Muscle of back (tissue), 11 donors: ENCODE results near the gene ZNF750. TPM values are rescaled to one million over a fixed set of nuclear protein-coding genes. Genes with fewer than 3 reads are reported as not detected.

Experiments used
- DNase-seq, 3 donors: peaks; one replicate each; pipeline versions ENCODE4 v3.0.0 to v3.0.0-alpha.2; 2013
- polyA plus RNA-seq, 10 donors: library from polyadenylated mRNA; unstranded; fragments of 120-200 nt; gene quantifications; one replicate each; pipeline ENCODE4 v1.2.1, GENCODE V29; 2013; ENCODE audit not compliant: insufficient read length in 10 of 10

ZNF750 gene
- polyA plus RNA-seq, 10 donors, result 0.17 to 8.7 (median 0.28) TPM

DNA sequence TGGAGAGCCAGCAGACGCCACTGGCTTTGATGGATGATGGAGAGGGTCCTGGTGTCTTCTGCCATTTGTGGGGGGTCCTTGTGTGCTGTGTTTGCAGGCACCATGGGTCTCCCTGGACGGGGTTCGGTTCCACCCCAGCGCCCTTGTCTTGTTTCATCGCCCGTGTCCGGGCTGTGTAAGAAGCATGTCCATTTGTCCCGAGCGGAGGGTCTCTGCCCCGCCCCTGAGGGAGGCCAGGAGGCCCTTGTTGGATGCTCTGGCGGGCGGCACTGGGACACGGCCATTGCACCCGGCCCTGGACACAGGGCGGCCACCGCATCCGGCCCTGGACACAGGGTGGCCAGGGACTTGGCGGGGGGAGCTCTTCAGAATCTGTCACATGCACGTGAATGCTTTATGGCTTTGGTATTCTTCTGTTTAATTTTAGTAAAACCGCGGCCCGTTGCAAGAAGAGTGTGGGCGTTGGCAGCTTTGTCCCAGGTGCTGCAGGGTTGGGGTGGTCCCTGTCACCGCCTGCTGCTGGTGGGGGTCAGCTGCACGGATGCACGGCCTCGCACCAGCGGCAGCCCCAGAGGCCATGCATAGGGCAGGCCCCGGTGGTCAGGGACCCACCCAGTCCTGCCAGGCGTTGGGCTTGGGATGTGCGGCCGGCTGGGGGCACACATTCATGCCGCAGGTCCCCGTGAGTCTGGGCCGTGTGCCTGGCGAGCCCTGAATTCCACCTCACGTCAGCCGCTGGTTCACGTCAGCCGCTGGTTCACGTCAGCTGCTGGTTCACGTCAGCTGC is 21.0 kb upstream of the ZNF750 start:
- no peak for DNase-seq

DNA sequence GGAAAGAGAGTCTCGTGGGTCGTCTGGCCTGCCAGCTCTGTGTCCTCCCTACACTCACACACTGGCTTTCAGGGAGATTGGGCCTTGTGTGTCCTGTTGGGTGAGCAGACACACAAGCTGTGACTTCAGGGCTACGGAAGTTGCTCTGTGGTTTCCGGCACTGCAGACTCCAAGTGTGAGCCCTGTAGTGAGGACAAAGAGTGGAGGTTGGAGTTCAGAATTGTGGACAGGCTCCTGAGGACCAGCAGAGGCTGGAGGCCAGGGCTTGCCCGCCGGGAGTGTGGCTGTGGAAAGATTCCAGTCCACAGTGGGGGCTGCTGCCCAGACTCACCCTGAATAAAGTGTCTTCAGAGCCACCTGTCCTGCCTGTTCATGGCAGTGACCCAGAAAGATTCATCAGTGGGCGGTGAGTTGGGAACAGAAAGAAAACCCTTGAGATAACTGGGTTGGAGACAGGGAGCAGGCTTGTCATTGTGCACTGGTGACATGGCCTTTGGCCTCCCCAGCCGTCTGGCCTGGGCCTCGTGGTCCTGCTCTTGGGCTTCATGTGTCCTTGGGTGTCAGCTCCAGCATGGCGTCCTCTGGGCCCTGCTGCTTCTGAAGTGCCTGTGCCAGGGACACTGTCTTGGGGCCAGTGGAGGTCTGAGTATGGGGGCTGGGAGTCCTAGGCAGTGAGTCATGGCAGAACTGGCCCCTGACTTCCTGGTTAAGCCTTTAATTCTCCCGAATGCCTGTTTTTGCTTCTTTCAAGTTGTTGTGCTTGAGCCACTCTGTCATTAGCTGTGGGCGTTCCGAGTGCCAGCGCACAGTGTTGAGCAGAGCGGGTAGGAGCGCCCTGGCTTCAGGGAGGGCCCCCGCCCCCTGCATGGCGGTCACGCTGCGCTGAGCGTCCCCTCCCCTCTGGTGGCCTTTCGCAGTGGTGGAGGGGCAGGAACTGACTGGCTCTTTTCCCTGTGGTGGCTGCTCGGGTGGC is 19.9 kb upstream of the ZNF750 start:
- DNase-seq, result peak in 1 of 3 donors; percentile 46

DNA sequence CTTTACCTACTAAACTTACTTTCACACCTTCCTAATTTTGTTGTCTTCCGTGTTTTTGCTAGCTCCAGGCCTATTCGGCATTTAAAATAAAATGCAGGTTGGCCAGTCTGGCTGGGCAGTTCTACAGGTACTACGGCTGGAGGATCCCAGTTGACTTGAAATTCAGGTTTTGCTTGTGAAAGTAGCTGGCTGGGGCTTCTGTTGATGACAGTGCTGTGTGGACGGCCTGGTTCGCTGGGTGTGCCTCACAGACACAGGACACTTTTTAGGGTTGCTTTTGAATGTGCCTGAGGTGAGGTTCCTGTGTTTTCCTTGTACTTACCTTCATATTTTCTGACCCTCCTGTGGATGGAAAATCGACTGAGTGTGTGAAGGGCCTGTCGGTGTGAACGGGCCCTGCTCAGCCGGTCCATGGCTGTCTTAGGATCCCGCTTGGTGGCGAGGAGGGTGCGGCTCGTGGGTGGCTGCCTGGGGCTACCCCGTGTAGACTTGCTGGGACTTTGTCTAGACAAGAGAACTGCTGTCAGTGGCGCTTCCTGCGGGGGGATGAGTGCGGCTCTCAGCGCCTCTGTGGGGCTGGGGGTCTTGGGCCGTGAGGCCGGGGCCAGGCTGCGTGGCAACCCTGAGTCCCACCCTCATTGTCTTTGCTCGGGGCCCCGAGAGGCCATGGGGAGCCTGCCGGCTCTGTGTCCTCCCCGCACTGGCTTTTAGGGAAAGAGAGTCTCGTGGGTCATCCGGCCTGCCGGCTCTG is 18.7 kb upstream of the ZNF750 start:
- no peak for DNase-seq

- no peak for DNase-seq
Observed at GRCh38 chr17:82856361-82856760, 16.5 kb upstream of the ZNF750 start.

DNA sequence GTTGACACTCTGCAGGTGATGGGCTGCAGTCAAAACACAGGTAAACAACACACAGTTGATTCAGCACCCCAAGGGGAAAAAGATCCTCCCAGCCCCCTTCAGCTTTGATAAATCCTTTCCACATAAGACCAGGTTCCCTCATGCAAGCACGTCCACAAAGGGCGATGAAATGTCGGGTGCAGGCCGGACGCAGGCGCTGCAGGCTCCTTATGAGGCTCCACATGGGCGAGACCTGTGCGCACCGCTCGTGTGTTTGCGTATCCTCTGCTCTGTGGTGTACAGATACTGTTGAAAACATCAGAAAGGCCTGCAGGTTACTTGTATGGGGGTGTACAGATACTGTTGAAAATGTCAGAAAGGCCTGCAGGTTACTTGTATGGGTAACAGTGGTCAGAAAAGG is 14.4 kb upstream of the ZNF750 start:
- no peak for DNase-seq

DNA sequence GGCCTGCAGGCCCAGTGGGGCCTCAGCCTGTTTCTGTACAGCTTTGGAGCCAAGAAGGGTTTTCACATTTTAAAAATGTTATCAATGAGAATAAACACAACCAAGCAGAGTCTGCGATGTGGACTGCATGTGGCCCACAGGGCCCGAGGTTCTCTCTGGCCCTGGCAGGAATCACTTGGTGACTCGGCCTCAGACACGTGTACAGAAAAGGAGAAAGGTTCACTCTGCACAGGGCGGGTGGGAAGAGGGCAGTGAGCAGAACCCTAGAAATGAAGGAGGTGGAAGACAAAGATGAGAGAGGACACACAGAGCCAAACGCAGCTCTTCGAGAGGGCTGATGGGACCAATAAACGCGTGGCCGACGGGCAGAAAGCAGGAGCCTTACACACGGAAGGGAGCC is 11.6 kb upstream of the ZNF750 start:
- DNase-seq, result no peak

- DNase-seq, result no peak
Observed at GRCh38 chr17:82849076-82849945, 9.5 kb upstream of the ZNF750 start.

DNA sequence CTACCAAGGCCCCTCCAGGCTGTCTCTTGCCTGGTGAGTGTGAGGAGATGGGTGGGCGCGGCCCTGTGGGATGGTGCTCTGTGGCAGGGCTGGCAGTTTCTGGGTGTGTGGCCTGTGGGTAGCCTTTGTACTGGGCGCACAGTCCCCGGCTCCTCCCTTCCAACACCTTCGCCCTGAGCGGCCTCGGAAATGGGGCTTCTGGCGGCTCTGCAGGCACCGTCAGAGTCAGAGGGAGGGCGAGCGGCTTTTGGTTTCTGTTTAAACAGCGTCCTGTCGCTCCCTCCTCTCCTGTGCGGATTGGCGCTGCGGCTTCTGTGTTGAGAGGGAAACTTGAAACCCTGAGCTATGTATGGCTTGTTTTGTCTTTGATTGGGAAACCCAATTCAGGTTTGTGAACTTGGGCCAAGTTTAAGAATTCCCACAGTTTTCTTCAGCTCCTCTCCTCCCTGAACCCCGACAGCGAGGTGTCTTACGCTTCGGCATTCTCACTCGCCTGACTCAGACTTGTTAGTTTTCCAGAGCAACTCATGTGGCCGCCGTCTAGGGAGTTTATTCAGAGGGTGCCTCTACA is 8.3 kb upstream of the ZNF750 start:
- peak; percentile 42 to 78 (median 64) for DNase-seq

DNA sequence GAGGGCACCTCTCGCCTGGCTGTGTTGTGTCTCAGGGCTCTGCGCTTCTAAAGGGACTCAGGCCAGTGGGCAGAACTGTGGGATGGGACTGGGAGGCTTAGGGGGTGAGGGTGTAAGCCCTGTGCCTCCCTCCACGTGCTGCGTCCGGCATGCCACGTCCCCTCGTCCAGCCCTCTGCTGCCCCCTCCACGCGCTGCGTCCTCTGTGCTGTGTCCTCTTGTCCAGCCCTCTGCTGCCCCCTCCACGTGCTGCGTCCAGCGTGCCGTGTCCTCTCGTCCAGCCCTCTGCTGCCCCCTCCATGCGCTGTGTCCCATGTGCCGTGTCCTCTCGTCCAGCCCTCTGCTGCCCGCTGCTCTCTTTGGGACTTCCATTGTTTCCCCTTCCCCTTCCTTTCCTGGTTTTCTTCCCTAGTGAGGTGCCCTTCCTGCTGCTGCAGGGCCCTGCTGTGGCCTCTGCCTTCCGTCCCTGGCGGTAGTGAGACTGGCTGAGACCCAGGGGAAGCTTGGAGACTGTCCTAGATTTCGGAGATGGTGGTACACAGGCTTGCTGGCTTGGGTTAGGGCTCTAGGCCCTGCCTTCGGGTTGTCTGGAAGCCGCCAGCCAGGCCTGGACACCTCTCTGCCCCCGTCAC is 6.4 kb upstream of the ZNF750 start:
- peak in 1 of 3 donors; percentile 31 for DNase-seq

- peak; percentile 41 to 90 (median 55) for DNase-seq
Observed at GRCh38 chr17:82845163-82845807, 5.5 kb upstream of the ZNF750 start.

- DNase-seq, result no peak
Observed at GRCh38 chr17:82844796-82845162, 5.0 kb upstream of the ZNF750 start.

DNA sequence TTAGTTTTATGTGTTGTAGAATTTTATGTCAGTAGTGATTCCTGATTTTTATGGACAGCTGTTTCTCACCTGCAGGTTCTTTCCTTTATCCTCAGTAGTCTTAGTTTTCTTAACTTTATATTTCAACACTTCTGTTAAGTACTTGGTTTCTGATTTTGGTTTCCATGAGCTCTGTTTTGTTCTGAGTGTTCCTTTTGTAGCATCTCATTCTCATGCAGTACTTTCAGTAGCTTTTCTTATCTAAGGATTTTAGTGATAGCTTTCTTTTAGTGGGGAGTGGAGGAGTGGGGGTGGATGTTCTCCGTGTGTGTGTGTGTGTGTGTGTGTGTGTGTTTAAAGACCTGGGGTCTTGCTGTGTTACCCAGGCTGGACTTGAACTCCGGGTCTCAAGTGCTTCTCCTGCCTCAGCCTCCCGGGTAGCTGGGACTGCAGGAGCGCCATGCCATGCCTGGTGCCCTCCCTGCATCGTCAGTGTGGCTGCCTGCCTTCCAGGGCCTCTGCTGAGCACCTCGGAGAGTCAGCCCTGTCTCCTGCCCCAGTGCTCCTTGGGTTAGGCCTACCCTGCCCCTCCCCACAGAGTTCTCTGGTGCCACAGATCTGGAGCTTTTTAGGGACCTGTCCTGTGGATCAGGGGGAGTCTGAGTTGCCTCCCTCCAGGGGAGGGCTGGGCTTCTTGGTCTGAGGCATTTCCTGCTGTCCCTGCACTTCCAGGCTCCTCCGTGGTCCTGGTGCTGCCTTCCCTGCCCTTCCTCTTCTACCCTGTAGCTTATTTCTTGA is 4.3 kb upstream of the ZNF750 start:
- no peak for DNase-seq

DNA sequence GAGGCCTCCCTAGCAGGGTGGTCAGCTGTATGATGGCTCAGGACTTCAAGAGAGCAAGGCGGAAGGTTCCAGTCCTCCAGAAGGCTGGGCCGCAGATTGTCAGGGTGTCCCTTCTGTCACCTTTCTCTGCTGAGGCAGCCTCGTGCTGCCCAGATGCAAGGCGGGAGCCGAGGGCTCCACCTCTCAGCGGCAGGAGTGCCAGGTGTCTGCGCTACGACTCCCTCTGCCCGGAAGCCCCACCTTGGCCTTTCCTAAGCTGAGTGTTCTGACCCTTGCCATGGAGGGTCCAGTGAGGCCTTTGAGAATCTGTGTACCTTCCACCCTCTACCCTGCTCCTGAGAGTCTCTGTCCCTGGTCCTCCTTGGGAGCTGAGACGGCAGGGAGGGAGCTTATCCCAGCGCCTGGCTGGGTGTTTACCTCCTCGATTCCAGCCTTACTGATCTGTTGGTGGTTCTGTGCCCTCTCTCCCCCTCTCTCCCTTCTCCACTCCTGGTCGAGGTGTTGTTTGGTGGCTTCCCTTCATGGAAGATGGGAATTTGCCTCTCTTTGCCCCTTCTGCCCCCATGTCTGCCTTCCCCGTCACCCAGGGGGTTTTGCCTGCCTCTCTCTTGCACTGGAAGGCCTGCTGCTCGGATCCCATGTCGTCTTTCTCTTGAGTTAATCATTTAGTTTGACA is 2.2 kb upstream of the ZNF750 start:
- DNase-seq, result no peak

GRCh38 chr17:82840431-82840831 is 609 bp upstream of the ZNF750 start:
- no peak for DNase-seq

DNA sequence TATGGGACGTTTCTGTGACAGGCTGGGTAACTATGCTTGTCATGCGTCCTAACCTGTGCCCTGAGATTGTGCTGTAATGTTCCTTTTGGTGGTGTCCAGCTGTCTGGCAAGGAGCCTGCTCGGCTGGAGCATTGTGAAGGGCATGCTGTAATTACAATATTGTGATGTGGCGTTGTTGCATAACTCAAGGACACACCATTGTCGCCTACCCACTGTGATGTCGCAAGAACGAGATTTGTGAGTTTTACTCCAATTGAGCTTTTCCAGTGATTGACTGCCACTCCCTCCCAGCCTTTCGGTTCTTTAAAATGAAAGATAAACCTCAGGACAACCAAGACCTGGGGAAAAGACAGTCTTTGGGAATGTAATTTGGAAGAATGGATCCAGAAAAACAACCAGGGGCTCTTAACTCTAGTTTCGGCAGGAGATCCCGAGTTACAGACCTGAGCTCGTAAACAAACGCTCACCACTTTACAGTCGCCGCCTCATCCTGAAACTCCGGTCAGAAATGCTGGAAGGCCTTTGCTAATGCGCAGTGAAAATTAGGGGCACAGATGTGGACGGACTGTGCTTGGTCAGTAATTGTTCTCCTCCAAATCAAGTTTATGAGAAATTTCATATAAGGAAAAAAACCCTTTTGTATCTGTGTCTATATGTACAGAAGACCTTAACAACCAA is 1.3 kb downstream of the ZNF750 start:
- no peak for DNase-seq

DNA sequence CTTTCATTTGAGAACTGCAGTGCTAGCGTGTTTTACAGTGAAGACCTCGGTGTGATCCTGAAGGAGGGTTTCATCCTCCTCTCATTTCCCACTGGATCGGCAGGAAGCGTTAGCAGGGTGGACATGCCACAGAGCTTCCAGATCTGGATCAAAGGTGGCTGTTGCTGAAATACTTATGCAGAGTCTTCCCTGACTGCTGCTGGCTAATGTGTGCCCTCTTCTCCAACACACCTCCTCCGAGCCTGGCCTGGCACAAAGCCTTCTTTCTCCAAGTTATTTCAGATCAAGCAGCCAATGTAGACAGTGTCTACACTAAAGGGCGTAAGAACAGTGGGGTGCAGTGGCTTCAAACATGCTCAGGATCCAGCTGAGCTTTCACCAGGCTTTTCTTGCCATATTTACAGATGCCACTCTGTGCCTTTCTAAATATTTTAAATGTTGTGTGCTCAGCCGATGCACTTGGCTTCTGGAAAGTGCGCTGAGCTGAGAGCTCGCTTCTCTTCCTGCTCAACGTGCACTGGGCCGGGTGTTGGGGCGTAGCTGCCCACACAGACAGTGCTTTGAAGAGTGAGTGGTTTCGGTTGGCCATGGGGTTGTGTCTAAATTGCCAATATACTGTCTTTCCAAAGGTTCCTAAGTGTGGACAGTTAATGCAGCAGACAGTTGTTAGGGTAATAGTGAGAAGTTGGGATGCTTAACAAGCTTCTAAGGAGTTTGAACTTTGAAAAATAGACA is 2.1 kb downstream of the ZNF750 start:
- DNase-seq, result no peak

DNA sequence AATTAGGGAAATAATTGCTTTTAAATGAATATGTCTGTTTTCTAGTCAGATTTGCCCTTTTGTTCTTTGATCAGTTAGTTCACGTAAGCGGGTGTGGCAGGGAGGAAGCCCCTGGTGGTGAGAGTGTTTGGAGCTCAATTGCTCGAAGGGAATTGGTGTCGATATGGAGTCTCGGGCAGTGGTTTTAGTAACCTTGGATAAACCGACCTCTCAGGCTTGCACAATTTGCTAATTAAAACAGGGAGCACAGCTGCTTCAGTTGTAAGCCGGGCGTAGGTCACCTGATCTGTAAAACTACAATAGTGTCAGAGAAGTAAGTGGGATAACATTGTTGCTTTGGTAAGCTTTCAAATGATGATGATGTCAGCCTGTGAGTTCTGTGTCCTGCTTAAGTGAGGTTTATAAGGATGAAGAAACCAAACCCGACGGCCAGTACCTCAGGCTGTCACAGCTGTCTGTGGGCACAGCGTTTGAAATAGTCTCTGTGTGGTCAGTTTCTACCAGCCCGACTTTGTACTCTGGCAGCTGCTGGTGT is 2.9 kb downstream of the ZNF750 start:
- DNase-seq, result peak in 1 of 3 donors; percentile 32
